Activated CD8-positive, alpha-beta memory T cell treated with anti-CD3 and anti-CD28 coated beads, Interleukin-2, amount 10 ng/mL, durations not matched to agents 7 days and 5 days (primary cell): Measurements from ENCODE around the gene LMBRD1. TPM values are rescaled to one million over a fixed set of nuclear protein-coding genes. Genes with fewer than 3 reads are reported as not detected.
"Not testable (repeated sequence)": the region's sequence is repeated elsewhere in the genome, so short reads cannot be mapped to it uniquely, and the experiment has no call there.

Source experiments
- ATAC-seq: fragments of 150-1000 bp; cut with Tn5 transposase; one replicate; pipeline ENCODE4 v1.10.0; 2021; ENCODE audit warnings: moderate library complexity
- CTCF ChIA-PET: fragments of 350-600 bp; sonication (Branson Sonifier 250); formaldehyde crosslinking; loops from one replicate; lab custom pipeline; 2021; ENCODE audit warnings: antibody characterized with exemption; lab: Charles Lee
- DNase-seq: peaks from one replicate; pipeline ENCODE4 v3.0.0-alpha.2; 2020
- H3K27ac Mint-ChIP-seq: one replicate; pipeline ENCODE4 v1.8.0; 2021; ENCODE audit warnings: mild to moderate bottlenecking, mixed read lengths
- H3K27me3 Mint-ChIP-seq: one replicate; pipeline ENCODE4 v1.8.0; 2021; ENCODE audit warnings: mixed read lengths
- H3K36me3 Mint-ChIP-seq: one replicate; pipeline ENCODE4 v1.8.0; 2021; ENCODE audit warnings: mild to moderate bottlenecking, mixed read lengths
- H3K4me1 Mint-ChIP-seq: one replicate; pipeline ENCODE4 v1.8.0; 2021; ENCODE audit warnings: mixed read lengths
- H3K4me3 Mint-ChIP-seq: one replicate; pipeline ENCODE4 v1.8.0; 2021; ENCODE audit warnings: mild to moderate bottlenecking, moderate library complexity, mixed read lengths
- H3K9me3 Mint-ChIP-seq: one replicate; pipeline ENCODE4 v1.8.0; 2022; ENCODE audit warnings: low read depth, mixed read lengths
- total RNA-seq, 2 experiments: library from RNA; stranded (reverse); gene quantifications; one replicate each; pipeline ENCODE4 v1.2.3, GENCODE V29; 2021

The LMBRD1 gene
- total RNA-seq, 2 experiments from 2014 or later, result 18.3 to 19.1 TPM

- no peak for DNase-seq
- no peak overlapping the region for H3K4me3 Mint-ChIP-seq
- peaks cover 5% of the 10 kb centered on the region for H3K36me3 Mint-ChIP-seq
- H3K9me3 Mint-ChIP-seq, result no peaks in the 10 kb centered on the region
- no peak overlapping the region for H3K27ac Mint-ChIP-seq
- H3K27me3 Mint-ChIP-seq, result no peaks in the 10 kb centered on the region
- H3K4me1 Mint-ChIP-seq, result peaks cover 43% of the 10 kb centered on the region
- ATAC-seq, result no peak
- CTCF ChIA-PET, result interaction anchor here (3.1 kb wide), 1 partner anchor 22 kb away, joined by 11 read pairs; the partner anchor contains the start of gene LMBRD1
These were observed 21.6 kb upstream of the LMBRD1 start for GRCh38 chr6:69818223-69818930.

GRCh38 chr6:69817358-69817757 lies 20.5 kb upstream of the LMBRD1 start:
- no peak for DNase-seq
- CTCF ChIA-PET, result no interaction called here
- Mint-ChIP-seq H3K4me1 (peaks cover 53% of the 10 kb centered on the region), H3K36me3 (peaks cover 5% of the 10 kb centered on the region), H3K27ac (no peak overlapping the region), H3K27me3 (no peaks in the 10 kb centered on the region), H3K4me3 (no peak overlapping the region), H3K9me3 (no peaks in the 10 kb centered on the region)
- no peak for ATAC-seq

- DNase-seq (peak; percentile 51), ATAC-seq (no peak)
- peak overlapping the region; percentile 87 for H3K27ac Mint-ChIP-seq
- H3K4me1 Mint-ChIP-seq, result peaks cover 58% of the 10 kb centered on the region
- no peaks in the 10 kb centered on the region for H3K9me3 Mint-ChIP-seq
- peak overlapping the region; percentile 71 for H3K4me3 Mint-ChIP-seq
- H3K27me3 Mint-ChIP-seq, result no peaks in the 10 kb centered on the region
- CTCF ChIA-PET, result interaction anchor here (0.7 to 6.4 kb wide), 2 partner anchors 9 to 18 kb away, joined by 3 to 71 read pairs; partner anchors contain the start of gene LMBRD1
- H3K36me3 Mint-ChIP-seq, result peaks cover 7% of the 10 kb centered on the region
These were observed 19.8 kb upstream of the LMBRD1 start for GRCh38 chr6:69816569-69816968.

GRCh38 chr6:69816026-69816425 lies 19.2 kb upstream of the LMBRD1 start:
- ATAC-seq (peak; percentile 89), DNase-seq (no peak)
- Mint-ChIP-seq H3K4me3 (peak overlapping the region; percentile 71), H3K27ac (peak overlapping the region; percentile 87), H3K27me3 (no peaks in the 10 kb centered on the region), H3K36me3 (peaks cover 7% of the 10 kb centered on the region), H3K9me3 (no peaks in the 10 kb centered on the region), H3K4me1 (peaks cover 60% of the 10 kb centered on the region)
- CTCF ChIA-PET, result interaction anchor here (0.7 to 6.4 kb wide), 3 partner anchors 8 to 51 kb away, joined by 3 to 71 read pairs (median 5); partner anchors contain the start of gene LMBRD1

GRCh38 chr6:69813508-69813907 lies 16.7 kb upstream of the LMBRD1 start:
- H3K4me3 Mint-ChIP-seq, result no peak overlapping the region
- peaks cover 7% of the 10 kb centered on the region for H3K36me3 Mint-ChIP-seq
- no peak for DNase-seq
- H3K4me1 Mint-ChIP-seq, result peaks cover 46% of the 10 kb centered on the region
- ATAC-seq, result no peak
- no peaks in the 10 kb centered on the region for H3K9me3 Mint-ChIP-seq
- peaks cover 3% of the 10 kb centered on the region for H3K27me3 Mint-ChIP-seq
- peak overlapping the region; percentile 69 for H3K27ac Mint-ChIP-seq
- CTCF ChIA-PET, result interaction anchor here (6.4 kb wide), 1 partner anchor 15 kb away, joined by 71 read pairs; the partner anchor contains the start of gene LMBRD1

GRCh38 chr6:69812746-69813427 lies 16.1 kb upstream of the LMBRD1 start:
- ATAC-seq (no peak), DNase-seq (no peak)
- Mint-ChIP-seq H3K36me3 (peaks cover 7% of the 10 kb centered on the region), H3K27me3 (peaks cover 3% of the 10 kb centered on the region), H3K9me3 (no peaks in the 10 kb centered on the region), H3K4me3 (no peak overlapping the region), H3K4me1 (peaks cover 46% of the 10 kb centered on the region), H3K27ac (peak overlapping the region; percentile 69)
- CTCF ChIA-PET, result interaction anchor here (6.4 kb wide), 1 partner anchor 15 kb away, joined by 71 read pairs; the partner anchor contains the start of gene LMBRD1

GRCh38 chr6:69802995-69803394 lies 6.2 kb upstream of the LMBRD1 start:
- H3K27me3 Mint-ChIP-seq, result no peaks in the 10 kb centered on the region
- H3K4me1 Mint-ChIP-seq, result no peaks in the 10 kb centered on the region
- no peak overlapping the region for H3K4me3 Mint-ChIP-seq
- DNase-seq, result no peak
- CTCF ChIA-PET, result no interaction called here
- ATAC-seq, result no peak
- no peak overlapping the region for H3K27ac Mint-ChIP-seq
- no peaks in the 10 kb centered on the region for H3K36me3 Mint-ChIP-seq
- no peaks in the 10 kb centered on the region for H3K9me3 Mint-ChIP-seq

GRCh38 chr6:69801711-69802110 lies 4.9 kb upstream of the LMBRD1 start:
- H3K36me3 Mint-ChIP-seq, result peaks cover 4% of the 10 kb centered on the region
- DNase-seq, result no peak
- CTCF ChIA-PET, result no interaction called here

GRCh38 chr6:69801225-69801624 lies 4.4 kb upstream of the LMBRD1 start:
- ATAC-seq (no peak), DNase-seq (no peak)
- no peaks in the 10 kb centered on the region for H3K27me3 Mint-ChIP-seq
- H3K4me1 Mint-ChIP-seq, result peaks cover 10% of the 10 kb centered on the region
- no peaks in the 10 kb centered on the region for H3K9me3 Mint-ChIP-seq
- peaks cover 4% of the 10 kb centered on the region for H3K36me3 Mint-ChIP-seq
- H3K4me3 Mint-ChIP-seq, result no peak overlapping the region
- CTCF ChIA-PET, result interaction anchor here (5.7 kb wide), 1 partner anchor 13 kb away, joined by 71 read pairs; no protein-coding TSS in a partner anchor
- H3K27ac Mint-ChIP-seq, result no peak overlapping the region

More at GRCh38 chr6:69801711-69802110, 4.9 kb upstream of the LMBRD1 start:
- no peak for ATAC-seq
- no peaks in the 10 kb centered on the region for H3K27me3 Mint-ChIP-seq
- H3K4me3 Mint-ChIP-seq, result no peak overlapping the region
- H3K4me1 Mint-ChIP-seq, result peaks cover 10% of the 10 kb centered on the region
- no peaks in the 10 kb centered on the region for H3K9me3 Mint-ChIP-seq
- H3K27ac Mint-ChIP-seq, result no peak overlapping the region

GRCh38 chr6:69798796-69799195 lies 2.0 kb upstream of the LMBRD1 start:
- not testable (repeated sequence) for ATAC-seq, DNase-seq, H3K9me3 Mint-ChIP-seq, H3K36me3 Mint-ChIP-seq, H3K27ac Mint-ChIP-seq, H3K4me3 Mint-ChIP-seq, H3K27me3 Mint-ChIP-seq
- peaks cover 28% of the 10 kb centered on the region for H3K4me1 Mint-ChIP-seq
- CTCF ChIA-PET, result interaction anchor here (5.7 kb wide), 1 partner anchor 15 kb away, joined by 71 read pairs; no protein-coding TSS in a partner anchor

GRCh38 chr6:69796073-69796641 lies 653 bp downstream of the LMBRD1 start:
- peak; percentile 67 for DNase-seq
- peak; percentile 25 for ATAC-seq
- H3K36me3 Mint-ChIP-seq, result peaks cover 9% of the 10 kb centered on the region
- H3K9me3 Mint-ChIP-seq, result no peaks in the 10 kb centered on the region
- peak overlapping the region; percentile 94 for H3K27ac Mint-ChIP-seq
- H3K4me1 Mint-ChIP-seq, result peaks cover 36% of the 10 kb centered on the region
- CTCF ChIA-PET, result interaction anchor here (0.7 to 5.7 kb wide), 13 partner anchors 11 to 424 kb away, joined by 3 to 71 read pairs (median 4); partner anchors contain the start of gene COL19A1
- no peaks in the 10 kb centered on the region for H3K27me3 Mint-ChIP-seq
- peak overlapping the region; percentile 89 for H3K4me3 Mint-ChIP-seq

- peak overlapping the region; percentile 94 for H3K27ac Mint-ChIP-seq
- H3K9me3 Mint-ChIP-seq, result no peaks in the 10 kb centered on the region
- H3K36me3 Mint-ChIP-seq, result peaks cover 9% of the 10 kb centered on the region
- ATAC-seq (no peak), DNase-seq (no peak)
- H3K4me3 Mint-ChIP-seq, result peak overlapping the region; percentile 89
- no peaks in the 10 kb centered on the region for H3K27me3 Mint-ChIP-seq
- peaks cover 36% of the 10 kb centered on the region for H3K4me1 Mint-ChIP-seq
- CTCF ChIA-PET, result interaction anchor here (1.6 to 5.7 kb wide), 5 partner anchors 12 to 52 kb away, joined by 4 to 71 read pairs (median 7); no protein-coding TSS in a partner anchor
These were observed 1.2 kb downstream of the LMBRD1 start for GRCh38 chr6:69795469-69796072.
